ENCODE results near the gene IMPA2. TPM values are rescaled to one million over a fixed set of nuclear protein-coding genes. Genes with fewer than 3 reads are reported as not detected.

The IMPA2 gene
- total and polyA plus RNA-seq, 4 donors = 43.4 to 65.4 (median 61.5) TPM

- Histone ChIP-seq H3K36me3 (ENCODE audit: control insufficient read depth in 4 of 4, insufficient read depth in 4 of 4, low read length in 4 of 4) (no peaks in the 10 kb centered on the region), H3K27ac (ENCODE audit: low read depth in 1 of 2, low read length in 1 of 2) (no peak overlapping the region), H3K4me1 (ENCODE audit: control insufficient read depth in 5 of 5, insufficient read depth in 5 of 5, low read length in 5 of 5) (peaks cover 0 to 4% (median 0%) of the 10 kb centered on the region in 5 donors), H3K27me3 (ENCODE audit: control insufficient read depth in 3 of 3, insufficient read depth in 3 of 3, low read length in 2 of 3) (no peaks in the 10 kb centered on the region), H3K9ac (ENCODE audit: insufficient read depth in 1 of 2, low read length in 2 of 2) (no peak overlapping the region), H3K4me3 (no peak overlapping the region), H3K9me3 (ENCODE audit: control insufficient read depth in 4 of 4, insufficient read depth in 3 of 4, low read length in 3 of 4) (no peaks in the 10 kb centered on the region)
- DNase-seq (no peak), ATAC-seq (ENCODE audit: insufficient read depth, low FRiP score) (no peak)
- 58 to 74% methylated on average over 9 of the region's 9 CpGs for WGBS, 2 donors
- TF ChIP-seq, protein P1, sequence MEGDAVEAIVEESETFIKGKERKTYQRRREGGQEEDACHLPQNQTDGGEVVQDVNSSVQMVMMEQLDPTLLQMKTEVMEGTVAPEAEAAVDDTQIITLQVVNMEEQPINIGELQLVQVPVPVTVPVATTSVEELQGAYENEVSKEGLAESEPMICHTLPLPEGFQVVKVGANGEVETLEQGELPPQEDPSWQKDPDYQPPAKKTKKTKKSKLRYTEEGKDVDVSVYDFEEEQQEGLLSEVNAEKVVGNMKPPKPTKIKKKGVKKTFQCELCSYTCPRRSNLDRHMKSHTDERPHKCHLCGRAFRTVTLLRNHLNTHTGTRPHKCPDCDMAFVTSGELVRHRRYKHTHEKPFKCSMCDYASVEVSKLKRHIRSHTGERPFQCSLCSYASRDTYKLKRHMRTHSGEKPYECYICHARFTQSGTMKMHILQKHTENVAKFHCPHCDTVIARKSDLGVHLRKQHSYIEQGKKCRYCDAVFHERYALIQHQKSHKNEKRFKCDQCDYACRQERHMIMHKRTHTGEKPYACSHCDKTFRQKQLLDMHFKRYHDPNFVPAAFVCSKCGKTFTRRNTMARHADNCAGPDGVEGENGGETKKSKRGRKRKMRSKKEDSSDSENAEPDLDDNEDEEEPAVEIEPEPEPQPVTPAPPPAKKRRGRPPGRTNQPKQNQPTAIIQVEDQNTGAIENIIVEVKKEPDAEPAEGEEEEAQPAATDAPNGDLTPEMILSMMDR (IDR thresholded peaks at IDR 0.05; ENCODE audit: control extremely low read depth, extremely low read depth) = no peak
Measured at GRCh38 chr18:12049978-12050811, 68.9 kb downstream of the IMPA2 start.

GRCh38 chr18:12052866-12053265 lies 71.6 kb downstream of the IMPA2 start:
- DNase-seq = no peak
- H3K4me3 ChIP-seq = no peak overlapping the region
- no peaks in the 10 kb centered on the region for H3K36me3 ChIP-seq (ENCODE audit: control insufficient read depth in 4 of 4, insufficient read depth in 4 of 4, low read length in 4 of 4)
- no peak overlapping the region for H3K27ac ChIP-seq (ENCODE audit: low read depth in 1 of 2, low read length in 1 of 2)
- 77 to 78% methylated on average over 3 of the region's 3 CpGs for WGBS, 2 donors
- no peak for ATAC-seq (ENCODE audit: insufficient read depth, low FRiP score)
- H3K27me3 ChIP-seq (ENCODE audit: control insufficient read depth in 3 of 3, insufficient read depth in 3 of 3, low read length in 2 of 3) = no peaks in the 10 kb centered on the region
- H3K9me3 ChIP-seq (ENCODE audit: control insufficient read depth in 4 of 4, insufficient read depth in 3 of 4, low read length in 3 of 4) = no peaks in the 10 kb centered on the region
- H3K9ac ChIP-seq (ENCODE audit: insufficient read depth in 1 of 2, low read length in 2 of 2) = peak overlapping the region in 1 of 2 donors; percentile 16
- peaks cover 0 to 4% (median 0%) of the 10 kb centered on the region in 5 donors for H3K4me1 ChIP-seq (ENCODE audit: control insufficient read depth in 5 of 5, insufficient read depth in 5 of 5, low read length in 5 of 5)
- TF ChIP-seq, protein P1 (IDR thresholded peaks at IDR 0.05; ENCODE audit: control extremely low read depth, extremely low read depth) = no peak

GRCh38 chr18:12053289-12053688 lies 72.0 kb downstream of the IMPA2 start:
- H3K9me3 ChIP-seq (ENCODE audit: control insufficient read depth in 4 of 4, insufficient read depth in 3 of 4, low read length in 3 of 4) = no peaks in the 10 kb centered on the region
- peaks cover 0 to 4% (median 0%) of the 10 kb centered on the region in 5 donors for H3K4me1 ChIP-seq (ENCODE audit: control insufficient read depth in 5 of 5, insufficient read depth in 5 of 5, low read length in 5 of 5)
- TF ChIP-seq, protein P1 (IDR thresholded peaks at IDR 0.05; ENCODE audit: control extremely low read depth, extremely low read depth) = no peak
- H3K4me3 ChIP-seq = no peak overlapping the region
- no peak overlapping the region for H3K27ac ChIP-seq (ENCODE audit: low read depth in 1 of 2, low read length in 1 of 2)
- no peaks in the 10 kb centered on the region for H3K36me3 ChIP-seq (ENCODE audit: control insufficient read depth in 4 of 4, insufficient read depth in 4 of 4, low read length in 4 of 4)
- WGBS, 2 donors = 20 to 41% methylated on average over 2 of the region's 2 CpGs
- ATAC-seq (ENCODE audit: insufficient read depth, low FRiP score) = no peak
- peak overlapping the region in 1 of 2 donors; percentile 16 for H3K9ac ChIP-seq (ENCODE audit: insufficient read depth in 1 of 2, low read length in 2 of 2)
- no peaks in the 10 kb centered on the region for H3K27me3 ChIP-seq (ENCODE audit: control insufficient read depth in 3 of 3, insufficient read depth in 3 of 3, low read length in 2 of 3)
- peak in 2 of 3 donors; percentile 51 to 69 for DNase-seq
